ENCODE data around the gene XPR1. TPM values are rescaled to one million over a fixed set of nuclear protein-coding genes. Genes with fewer than 3 reads are reported as not detected.

XPR1 gene
- total and polyA plus RNA-seq, 2 of the 8 experiments (the other 6 are each of a cell fraction or from before 2014, with no cell fraction given), result 28.6 to 43.9 TPM

GRCh38 chr1:180731131-180731530 is 99.3 kb downstream of the XPR1 start:
- CTCF ChIA-PET (ENCODE audit: partially characterized antibody), result no interaction called here
- no peak overlapping the region for H3K23ac ChIP-seq (ENCODE audit: insufficient read length)
- H3K4me3 ChIP-seq (ENCODE audit: extremely low read depth in 1 of 4, insufficient read depth in 2 of 4, low read depth in 3 of 4, low read length in 4 of 4), result no peak overlapping the region
- H2BK120ac ChIP-seq (replicated peaks; ENCODE audit: low read depth, low read length), result no peak overlapping the region
- H3K9ac ChIP-seq (replicated peaks in 1 of 4; ENCODE audit: extremely low read depth in 1 of 4, low read depth in 3 of 4, low read length in 3 of 4), result no peak overlapping the region
- no peak overlapping the region for H4K5ac ChIP-seq (ENCODE audit: insufficient read length, low read depth, low read length)
- H3K23me2 ChIP-seq (ENCODE audit: low read depth, low read length), result no peaks in the 10 kb centered on the region
- H4K20me1 ChIP-seq (replicated peaks in 1 of 2; ENCODE audit: control insufficient read depth in 1 of 2, insufficient read depth in 2 of 2, low read length in 2 of 2), result no peaks in the 10 kb centered on the region
- no peaks in the 10 kb centered on the region for H3K27me3 ChIP-seq (replicated peaks in 1 of 4; ENCODE audit: control insufficient read depth in 3 of 4, extremely low read depth in 1 of 4, insufficient read depth in 3 of 4, low read length in 3 of 4)
- no peak overlapping the region for H3K56ac ChIP-seq (replicated peaks; ENCODE audit: insufficient read length, low read depth, low read length)
- H2BK20ac ChIP-seq (ENCODE audit: low read length), result no peak overlapping the region
- H2BK5ac ChIP-seq (ENCODE audit: low read depth, low read length), result no peak overlapping the region
- no peak overlapping the region for H4K8ac ChIP-seq (ENCODE audit: extremely low read depth, insufficient read depth, low read length)
- no peak overlapping the region for H2AFZ ChIP-seq (ENCODE audit: low read length)
- TF ChIP-seq FOSL1 (IDR thresholded peaks at IDR 0.05; ENCODE audit: insufficient read depth, low read depth, low read length), result no peak
- no peak for TF ChIP-seq SUZ12 (IDR thresholded peaks at IDR 0.05; ENCODE audit: low read length)
- TF ChIP-seq EZH2 (IDR thresholded peaks at IDR 0.05; ENCODE audit: low read depth, low read length, severe bottlenecking), result no peak
- no peak for TF ChIP-seq POLR2AphosphoS5 (IDR thresholded peaks at IDR 0.05; ENCODE audit: low read depth, low read length)
- TF ChIP-seq POLR2A (IDR thresholded peaks at IDR 0.05; ENCODE audit: control extremely low read depth in 1 of 2, low read depth in 2 of 2, low read length in 2 of 2), result no peak
- no peak for TF ChIP-seq CREB1 (IDR thresholded peaks at IDR 0.05)
- TF ChIP-seq TCF12 (IDR thresholded peaks at IDR 0.05; ENCODE audit: low read depth, low read length), result no peak
- TF ChIP-seq EGR1 (IDR thresholded peaks at IDR 0.05; ENCODE audit: borderline replicate concordance, low read depth, low read length), result no peak
- TF ChIP-seq RXRA (IDR thresholded peaks at IDR 0.05; ENCODE audit: insufficient read depth, low read depth, low read length), result no peak
- TF ChIP-seq MAX (IDR thresholded peaks at IDR 0.05), result no peak
- TF ChIP-seq JUND (IDR thresholded peaks at IDR 0.05; ENCODE audit: low read length), result no peak
- no peak for TF ChIP-seq TEAD4 (IDR thresholded peaks at IDR 0.05; ENCODE audit: low read depth, low read length)
- TF ChIP-seq, protein P1, sequence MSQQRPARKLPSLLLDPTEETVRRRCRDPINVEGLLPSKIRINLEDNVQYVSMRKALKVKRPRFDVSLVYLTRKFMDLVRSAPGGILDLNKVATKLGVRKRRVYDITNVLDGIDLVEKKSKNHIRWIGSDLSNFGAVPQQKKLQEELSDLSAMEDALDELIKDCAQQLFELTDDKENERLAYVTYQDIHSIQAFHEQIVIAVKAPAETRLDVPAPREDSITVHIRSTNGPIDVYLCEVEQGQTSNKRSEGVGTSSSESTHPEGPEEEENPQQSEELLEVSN (IDR thresholded peaks at IDR 0.05), result no peak
- TF ChIP-seq RAD21 (IDR thresholded peaks at IDR 0.05 in 1 of 2, conservative IDR thresholded peaks at IDR 0.05 in 1 of 2; ENCODE audit: low read depth in 2 of 2, low read length in 2 of 2), result no peak
- no peak overlapping the region for H3K4ac ChIP-seq (replicated peaks; ENCODE audit: insufficient read length, low read depth, low read length)
- H4K91ac ChIP-seq (replicated peaks; ENCODE audit: insufficient read length, low read length), result no peak overlapping the region
- H2AK5ac ChIP-seq (ENCODE audit: low read depth, low read length), result no peak overlapping the region
- no peak overlapping the region for H3K14ac ChIP-seq (ENCODE audit: insufficient read length)
- no peak overlapping the region for H2BK12ac ChIP-seq (ENCODE audit: low read depth, low read length)
- no peak overlapping the region for H3K4me2 ChIP-seq (ENCODE audit: insufficient read depth in 1 of 2, low read depth in 2 of 2, low read length in 2 of 2)
- POLR2A ChIA-PET (ENCODE audit: partially characterized antibody), result no interaction called here
- peaks cover 0 to 7% (median 0%) of the 10 kb centered on the region in 4 experiments; a peak in 2 of 8 replicates for H3K36me3 ChIP-seq (ENCODE audit: control insufficient read depth in 2 of 4, insufficient read depth in 4 of 4, low read length in 3 of 4)
- no peaks in the 10 kb centered on the region for H3K4me1 ChIP-seq (replicated peaks in 1 of 4; ENCODE audit: control insufficient read depth in 3 of 4, insufficient read depth in 4 of 4, low read length in 3 of 4)
- peaks cover 0 to 26% of the 10 kb centered on the region in 2 experiments; a peak in 2 of 4 replicates for H3K79me2 ChIP-seq (ENCODE audit: control insufficient read depth in 1 of 2, insufficient read depth in 2 of 2, low read length in 2 of 2)
- peaks cover 12 to 20% of the 10 kb centered on the region in 2 experiments; a peak in 3 of 4 replicates for H3K9me3 ChIP-seq (ENCODE audit: insufficient read depth in 2 of 2, low read depth in 1 of 2, low read length in 1 of 2)
- no peak overlapping the region for H3K27ac ChIP-seq (ENCODE audit: low read depth, low read length)
- no peak for FAIRE-seq
- H3K79me1 ChIP-seq (ENCODE audit: low read depth, low read length), result no peaks in the 10 kb centered on the region
- no peak overlapping the region for H2BK15ac ChIP-seq (ENCODE audit: low read length)
- no peak for DNase-seq (ENCODE audit: low read depth in 1 of 2, low spot score in 2 of 2)
- no peak overlapping the region for H3K18ac ChIP-seq (ENCODE audit: extremely low read depth, low read length)
- WGBS, 2 experiments (ENCODE audit: extremely low coverage in 1 of 2, insufficient coverage in 1 of 2, insufficient read length in 1 of 2, insufficient replicate concordance in 2 of 2, low coverage in 1 of 2, low lambda C conversion rate in 2 of 2, missing lambda C conversion rate in 1 of 2), result 95% methylated on average over 4 of the region's 4 CpGs; no CpG with 5 or more reads in 1 of the 2 experiments

Measured in H1 (cell line).